HEK293 (cell line): Measurements from ENCODE around the gene CSNK2A2.

Source experiments
- CTCF ChIA-PET: fragments of 350-600 bp; formaldehyde crosslinking; extraction: SDS; loops from one replicate; lab custom pipeline; 2021; ENCODE audit warnings: antibody characterized with exemption; lab: Yijun Ruan, JAX
- POLR2A ChIA-PET: fragments of 300-600 bp; formaldehyde crosslinking; extraction: SDS; loops from one replicate; lab custom pipeline; 2020; ENCODE audit warnings: antibody characterized with exemption, inconsistent platforms; lab: Yijun Ruan, JAX
- H3K27ac ChIP-seq: fragments of 200-500 bp; sonication (Bioruptor generic); 2 replicates; pipeline ENCODE4 v1.5.1; 2014; ENCODE audit warnings: low read depth, low read length, control low read depth, inconsistent platforms; ENCODE audit errors: extremely low read depth
- H3K36me3 ChIP-seq, 2 experiments: fragments of 200-500 bp in 1 of 2; sonication (Bioruptor generic) in 1 of 2; 1 replicate in 1 of 2; 2 replicates in 1 of 2; pipeline ENCODE4 v1.5.1; 2014 to 2017; ENCODE audit warnings: inconsistent platforms in 2 of 2, low read length in 2 of 2; ENCODE audit not compliant: control insufficient read depth in 2 of 2, insufficient read depth in 1 of 2
- H3K4me1 ChIP-seq: fragments of 200-500 bp; sonication (Bioruptor generic); 2 replicates; pipeline ENCODE4 v1.5.1; 2014; ENCODE audit warnings: mild to moderate bottlenecking, low read length, inconsistent platforms; ENCODE audit not compliant: control insufficient read depth, insufficient read depth
- H3K4me3 ChIP-seq: 2 replicates; pipeline ENCODE4 v1.5.1; 2011; ENCODE audit warnings: low read depth, mild to moderate bottlenecking, control low read depth, low read length, moderate library complexity
- H3K9me3 ChIP-seq: fragments of 200-500 bp; sonication (Bioruptor generic); 2 replicates; pipeline ENCODE4 v1.5.1; 2014; ENCODE audit warnings: low read depth, low read length, inconsistent platforms; ENCODE audit not compliant: control insufficient read depth, insufficient read depth
- OSR2 ChIP-seq: fragments of 450-650 bp; formaldehyde crosslinking; IDR thresholded peaks from 2 replicates; pipeline ENCODE4 v1.5.1; 2016; ENCODE audit warnings: missing biosample characterization, missing genetic modification characterization
- PBX3 ChIP-seq: sonication (generic); formaldehyde crosslinking; IDR thresholded peaks from 2 replicates; pipeline ENCODE4 v1.8.1; 2022; ENCODE audit warnings: mild to moderate bottlenecking, moderate library complexity, missing genetic modification reagents
- SCRT1 ChIP-seq: fragments of 450-650 bp; formaldehyde crosslinking; IDR thresholded peaks from 2 replicates; pipeline ENCODE4 v1.5.1; 2016; ENCODE audit warnings: missing biosample characterization, missing genetic modification characterization, borderline replicate concordance
- SP2 ChIP-seq: fragments of 450-650 bp; formaldehyde crosslinking; IDR thresholded peaks from 2 replicates; pipeline ENCODE4 v1.5.1; 2016; ENCODE audit warnings: missing biosample characterization, missing genetic modification characterization
- YY1 ChIP-seq: fragments of 450-650 bp; formaldehyde crosslinking; IDR thresholded peaks from 2 replicates; pipeline ENCODE4 v1.5.1; 2018; ENCODE audit warnings: missing biosample characterization, missing genetic modification characterization
- ZBTB17 ChIP-seq: fragments of 450-650 bp; formaldehyde crosslinking; IDR thresholded peaks from 2 replicates; pipeline ENCODE4 v1.5.1; 2016; ENCODE audit warnings: missing biosample characterization, missing genetic modification characterization
- ZBTB21 ChIP-seq: fragments of 450-650 bp; formaldehyde crosslinking; IDR thresholded peaks from 2 replicates; pipeline ENCODE4 v1.5.1; 2017; ENCODE audit warnings: missing biosample characterization, missing genetic modification characterization
- ZBTB8A ChIP-seq: fragments of 450-650 bp; formaldehyde crosslinking; IDR thresholded peaks from 2 replicates; pipeline ENCODE4 v1.5.1; 2016; ENCODE audit warnings: missing biosample characterization, missing genetic modification characterization
- ZFP37 ChIP-seq: fragments of 450-650 bp; formaldehyde crosslinking; IDR thresholded peaks from 2 replicates; pipeline ENCODE4 v1.5.1; 2016; ENCODE audit warnings: missing biosample characterization, missing genetic modification characterization
- ZNF138 ChIP-seq: fragments of 450-650 bp; formaldehyde crosslinking; IDR thresholded peaks from 2 replicates; pipeline ENCODE4 v1.5.1; 2016; ENCODE audit warnings: missing biosample characterization, missing genetic modification characterization, borderline replicate concordance
- ZNF148 ChIP-seq: fragments of 450-650 bp; formaldehyde crosslinking; IDR thresholded peaks from 2 replicates; pipeline ENCODE4 v1.5.0; 2017; ENCODE audit warnings: missing biosample characterization, missing genetic modification characterization, borderline replicate concordance
- ZNF169 ChIP-seq: fragments of 450-650 bp; formaldehyde crosslinking; IDR thresholded peaks from 2 replicates; pipeline ENCODE4 v1.5.1; 2016; ENCODE audit warnings: missing biosample characterization, missing genetic modification characterization
- ZNF174 ChIP-seq: fragments of 450-650 bp; formaldehyde crosslinking; IDR thresholded peaks from 2 replicates; pipeline ENCODE4 v1.5.0; 2017; ENCODE audit warnings: missing biosample characterization, mild to moderate bottlenecking, missing genetic modification characterization
- ZNF18 ChIP-seq: fragments of 450-650 bp; formaldehyde crosslinking; IDR thresholded peaks from 2 replicates; pipeline ENCODE4 v1.5.1; 2016; ENCODE audit warnings: missing biosample characterization, missing genetic modification characterization
- ZNF221 ChIP-seq: fragments of 450-650 bp; formaldehyde crosslinking; IDR thresholded peaks from 2 replicates; pipeline ENCODE4 v1.5.1; 2017; ENCODE audit warnings: missing biosample characterization, missing genetic modification characterization, borderline replicate concordance
- ZNF488 ChIP-seq: fragments of 450-650 bp; formaldehyde crosslinking; IDR thresholded peaks from 2 replicates; pipeline ENCODE4 v1.5.1; 2016; ENCODE audit warnings: missing biosample characterization, missing genetic modification characterization
- ZNF629 ChIP-seq: fragments of 450-650 bp; formaldehyde crosslinking; IDR thresholded peaks from 2 replicates; pipeline ENCODE4 v1.5.1; 2017; ENCODE audit warnings: missing biosample characterization, missing genetic modification characterization
- ZNF791 ChIP-seq: fragments of 450-650 bp; formaldehyde crosslinking; IDR thresholded peaks from 2 replicates; pipeline ENCODE4 v1.5.1; 2016; ENCODE audit warnings: missing biosample characterization, missing genetic modification characterization
- ZSCAN23 ChIP-seq: fragments of 450-650 bp; formaldehyde crosslinking; IDR thresholded peaks from 2 replicates; pipeline ENCODE4 v1.5.1; 2016; ENCODE audit warnings: missing biosample characterization, missing genetic modification characterization

CSNK2A2 gene

GRCh38 chr16:58128711-58129096, 69.2 kb downstream of the CSNK2A2 start:
- Histone ChIP-seq H3K4me3 (peak overlapping the region; percentile 83), H3K9me3 (no peaks in the 10 kb centered on the region), H3K4me1 (peaks cover 18% of the 10 kb centered on the region), H3K27ac (peak overlapping the region; percentile 83)
- CTCF ChIA-PET = interaction anchor here (0.7 to 1.1 kb wide), 5 partner anchors 18 to 393 kb away, joined by 3 read pairs; partner anchors contain the start of gene KATNB1
- TF ChIP-seq ZNF18 (tag by site-specific recombination) (no peak), ZNF148 (tag by site-specific recombination) (no peak), ZFP37 (tag by site-specific recombination) (no peak), ZNF174 (tag by site-specific recombination) (no peak), OSR2 (tag by site-specific recombination) (no peak), ZNF629 (tag by site-specific recombination) (no peak), ZNF791 (tag by site-specific recombination) (no peak), ZSCAN23 (tag by site-specific recombination) (no peak), SCRT1 (tag by site-specific recombination) (no peak), PBX3 (CRISPR knock-in tag) (no peak), ZBTB8A (tag by site-specific recombination) (no peak), ZBTB21 (tag by site-specific recombination) (no peak), ZNF169 (tag by site-specific recombination) (no peak), SP2 (tag by site-specific recombination) (no peak)
- TF ChIP-seq, all 188 proteins: peak for 0
- H3K36me3 ChIP-seq = no peaks in the 10 kb centered on the region
- POLR2A ChIA-PET = interaction anchor here (0.5 to 2.3 kb wide), 24 partner anchors 9 to 571 kb away, joined by 3 to 51 read pairs (median 6); partner anchors contain the start of genes KATNB1, MMP15, NDRG4 and USB1

- H3K4me1 ChIP-seq = peaks cover 18% of the 10 kb centered on the region
- H3K36me3 ChIP-seq = no peaks in the 10 kb centered on the region
- CTCF ChIA-PET = interaction anchor here (0.6 to 2.6 kb wide), 9 partner anchors 8 to 563 kb away, joined by 3 to 13 read pairs (median 3); no protein-coding TSS in a partner anchor
- no peaks in the 10 kb centered on the region for H3K9me3 ChIP-seq
- TF ChIP-seq YY1 (tag by site-specific recombination) = no peak
- peak; percentile 53 for TF ChIP-seq ZBTB17 (tag by site-specific recombination)
- POLR2A ChIA-PET = interaction anchor here (0.6 to 2.3 kb wide), 6 partner anchors 75 to 515 kb away, joined by 3 to 8 read pairs (median 4); partner anchors contain the start of genes KATNB1 and USB1
- no peak overlapping the region; the same call in 1 of the 2 replicates for H3K27ac ChIP-seq
- peak overlapping the region; percentile 83 for H3K4me3 ChIP-seq
Observed at GRCh38 chr16:58128181-58128631, 69.7 kb downstream of the CSNK2A2 start.

- H3K9me3 ChIP-seq = no peaks in the 10 kb centered on the region
- H3K27ac ChIP-seq = no peak overlapping the region
- TF ChIP-seq ZNF488 (tag by site-specific recombination) (no peak), ZNF629 (tag by site-specific recombination) (no peak), ZNF221 (tag by site-specific recombination) (no peak), ZNF138 (tag by site-specific recombination) (no peak)
- H3K4me3 ChIP-seq = peak overlapping the region; percentile 83
- H3K36me3 ChIP-seq = no peaks in the 10 kb centered on the region
- CTCF ChIA-PET = interaction anchor here (0.6 to 2.6 kb wide), 14 partner anchors 9 to 1350 kb away, joined by 3 to 13 read pairs (median 4); partner anchors contain the start of gene ZNF319
- H3K4me1 ChIP-seq = peaks cover 18% of the 10 kb centered on the region
- POLR2A ChIA-PET = interaction anchor here (0.5 to 2.3 kb wide), 4 partner anchors 103 to 392 kb away, joined by 3 to 8 read pairs (median 4); partner anchors contain the start of genes KATNB1 and USB1
Observed at GRCh38 chr16:58127634-58128033, 70.3 kb downstream of the CSNK2A2 start.
